Astrocyte (in vitro differentiated cells and primary cell): ENCODE data around the gene PLXDC2. TPM values are rescaled to one million over a fixed set of nuclear protein-coding genes. Genes with fewer than 3 reads are reported as not detected.
A peak's percentile ranks its signal among the peaks of the same experiment; 100 is the strongest.

Experiments
- DNase-seq: peaks from one replicate; pipeline ENCODE4 v3.0.0-alpha.2; 2010; ENCODE audit warnings: low read depth
- FAIRE-seq: peaks from 2 replicates; lab custom pipeline; 2011; peaks lifted over from hg19 to GRCh38; lab: Jason Lieb, UNC
- H2AFZ ChIP-seq: 2 replicates; pipeline ENCODE4 v1.6.0; 2012; ENCODE audit warnings: low read depth, low read length, inconsistent platforms
- H3K27ac ChIP-seq: 2 replicates; pipeline ENCODE4 v1.5.1; 2011; ENCODE audit warnings: low read depth, low read length, inconsistent platforms
- H3K27me3 ChIP-seq: 2 replicates; pipeline ENCODE4 v1.6.0; 2011; ENCODE audit warnings: low read length, inconsistent platforms; ENCODE audit not compliant: insufficient read depth
- H3K36me3 ChIP-seq: 2 replicates; pipeline ENCODE4 v1.5.1; 2011; ENCODE audit warnings: low read length, inconsistent platforms; ENCODE audit not compliant: insufficient read depth
- H3K4me1 ChIP-seq: 2 replicates; pipeline ENCODE4 v1.5.1; 2011; ENCODE audit warnings: low read length, inconsistent platforms; ENCODE audit not compliant: insufficient read depth
- H3K4me2 ChIP-seq: 2 replicates; pipeline ENCODE4 v1.6.0; 2012; ENCODE audit warnings: low read length, inconsistent platforms
- H3K4me3 ChIP-seq: 2 replicates; pipeline ENCODE4 v1.5.1; 2011; ENCODE audit warnings: low read depth, mild to moderate bottlenecking, low read length, inconsistent platforms; ENCODE audit not compliant: insufficient read depth
- H3K79me2 ChIP-seq: 2 replicates; pipeline ENCODE4 v1.6.0; 2012; ENCODE audit warnings: mild to moderate bottlenecking, low read length, inconsistent platforms; ENCODE audit not compliant: insufficient read depth
- H3K9ac ChIP-seq: 2 replicates; pipeline ENCODE4 v1.6.0; 2012; ENCODE audit warnings: mild to moderate bottlenecking, low read length, inconsistent platforms
- H3K9me3 ChIP-seq: 2 replicates; pipeline ENCODE4 v1.5.1; 2012; ENCODE audit warnings: low read depth, mild to moderate bottlenecking, low read length, inconsistent platforms; ENCODE audit not compliant: insufficient read depth
- H4K20me1 ChIP-seq: 2 replicates; pipeline ENCODE4 v1.6.0; 2012; ENCODE audit warnings: low read length, inconsistent platforms; ENCODE audit not compliant: insufficient read depth
- H3K27ac Mint-ChIP-seq: one replicate; pipeline ENCODE4 v1.8.0; 2021; ENCODE audit warnings: mild to moderate bottlenecking, mixed read lengths; ENCODE audit not compliant: unreplicated experiment
- H3K27me3 Mint-ChIP-seq: one replicate; pipeline ENCODE4 v1.8.0; 2021; ENCODE audit warnings: low read depth, mixed read lengths; ENCODE audit not compliant: unreplicated experiment
- H3K36me3 Mint-ChIP-seq: one replicate; pipeline ENCODE4 v1.8.0; 2021; ENCODE audit warnings: low read depth, mixed read lengths; ENCODE audit not compliant: unreplicated experiment
- H3K4me1 Mint-ChIP-seq: one replicate; pipeline ENCODE4 v1.8.0; 2021; ENCODE audit warnings: low read depth, mixed read lengths; ENCODE audit not compliant: unreplicated experiment
- H3K4me3 Mint-ChIP-seq: one replicate; pipeline ENCODE4 v1.8.0; 2021; ENCODE audit warnings: mild to moderate bottlenecking, moderate library complexity, mixed read lengths; ENCODE audit not compliant: unreplicated experiment
- H3K9me3 Mint-ChIP-seq: one replicate; pipeline ENCODE4 v1.8.0; 2021; ENCODE audit warnings: mild to moderate bottlenecking, mixed read lengths; ENCODE audit not compliant: unreplicated experiment
- EZH2 ChIP-seq: IDR thresholded peaks from 2 replicates; pipeline ENCODE4 v1.6.1; 2012; ENCODE audit warnings: mild to moderate bottlenecking, low read length, inconsistent platforms; ENCODE audit not compliant: insufficient read depth
- total RNA-seq: library from RNA; stranded (reverse); gene quantifications from 2 replicates; pipeline ENCODE4 v1.2.1, GENCODE V29; 2021
- TF ChIP-seq, protein P1 (sequence below): IDR thresholded peaks from 2 replicates; pipeline ENCODE4 v1.5.1; 2011; ENCODE audit warnings: low read depth, mild to moderate bottlenecking, inconsistent platforms, low read length, moderate library complexity; ENCODE audit not compliant: insufficient read depth

The PLXDC2 gene
- total RNA-seq, 1 donor from 2014 or later: 36.1 TPM

DNA sequence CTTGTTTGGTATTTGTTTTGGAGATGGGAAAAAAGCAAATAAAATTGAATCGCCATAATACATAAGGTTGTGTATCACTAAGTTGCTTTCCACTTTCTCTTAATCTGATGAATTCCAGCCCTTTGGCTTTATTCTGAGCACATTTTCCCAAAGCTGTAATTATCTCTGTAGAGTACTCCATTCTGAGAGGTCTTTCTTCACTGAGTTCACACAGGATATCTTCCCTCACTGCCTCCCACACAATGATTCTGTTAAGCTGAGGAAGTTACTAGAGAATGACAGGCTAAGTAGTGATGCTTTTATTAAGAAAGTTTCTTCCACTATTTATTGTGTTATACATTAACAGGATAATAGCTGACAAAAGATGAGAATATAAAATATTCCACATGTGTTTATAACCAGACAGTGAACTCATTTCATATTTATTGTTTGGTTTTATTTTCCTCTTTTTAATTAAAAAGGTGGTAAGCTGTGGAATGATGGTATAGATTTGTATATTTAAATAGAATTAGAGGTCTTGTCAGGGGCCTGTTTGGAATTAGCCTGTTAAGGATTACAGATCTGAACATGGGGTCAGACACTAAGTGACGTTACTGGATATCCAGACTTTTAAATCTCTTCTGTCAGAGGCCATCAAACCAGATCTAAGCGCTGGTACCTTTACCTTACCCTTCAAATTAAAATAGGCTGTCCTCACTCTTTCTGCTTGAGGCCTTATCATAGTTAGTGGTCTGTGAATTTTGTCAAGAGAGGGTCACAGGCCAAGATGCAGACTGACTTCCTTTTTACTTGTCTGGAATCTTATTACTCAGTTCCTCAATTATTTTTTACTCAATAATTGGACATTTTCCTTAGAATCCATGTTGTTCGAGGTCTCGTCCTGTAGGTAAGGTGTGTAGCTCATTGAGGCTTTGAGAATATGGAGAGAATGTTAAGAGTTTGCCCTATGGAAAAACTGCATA is 8.4 kb downstream of the PLXDC2 start:
- Histone ChIP-seq H4K20me1 (no peaks in the 10 kb centered on the region), H3K4me1 (peaks cover 3% of the 10 kb centered on the region), H3K9ac (no peak overlapping the region), H3K27me3 (no peaks in the 10 kb centered on the region), H3K79me2 (peaks cover 5% of the 10 kb centered on the region), H3K4me3 (no peak overlapping the region), H3K27ac (no peak overlapping the region), H3K36me3 (no peaks in the 10 kb centered on the region), H3K9me3 (no peaks in the 10 kb centered on the region), H3K4me2 (no peak overlapping the region), H2AFZ (no peak overlapping the region)
- no peak for FAIRE-seq
- Mint-ChIP-seq H3K9me3 (peaks cover 2% of the 10 kb centered on the region), H3K4me3 (no peak overlapping the region), H3K27ac (no peak overlapping the region), H3K36me3 (no peaks in the 10 kb centered on the region), H3K27me3 (no peaks in the 10 kb centered on the region), H3K4me1 (peaks cover 33% of the 10 kb centered on the region)
- TF ChIP-seq, protein P1, sequence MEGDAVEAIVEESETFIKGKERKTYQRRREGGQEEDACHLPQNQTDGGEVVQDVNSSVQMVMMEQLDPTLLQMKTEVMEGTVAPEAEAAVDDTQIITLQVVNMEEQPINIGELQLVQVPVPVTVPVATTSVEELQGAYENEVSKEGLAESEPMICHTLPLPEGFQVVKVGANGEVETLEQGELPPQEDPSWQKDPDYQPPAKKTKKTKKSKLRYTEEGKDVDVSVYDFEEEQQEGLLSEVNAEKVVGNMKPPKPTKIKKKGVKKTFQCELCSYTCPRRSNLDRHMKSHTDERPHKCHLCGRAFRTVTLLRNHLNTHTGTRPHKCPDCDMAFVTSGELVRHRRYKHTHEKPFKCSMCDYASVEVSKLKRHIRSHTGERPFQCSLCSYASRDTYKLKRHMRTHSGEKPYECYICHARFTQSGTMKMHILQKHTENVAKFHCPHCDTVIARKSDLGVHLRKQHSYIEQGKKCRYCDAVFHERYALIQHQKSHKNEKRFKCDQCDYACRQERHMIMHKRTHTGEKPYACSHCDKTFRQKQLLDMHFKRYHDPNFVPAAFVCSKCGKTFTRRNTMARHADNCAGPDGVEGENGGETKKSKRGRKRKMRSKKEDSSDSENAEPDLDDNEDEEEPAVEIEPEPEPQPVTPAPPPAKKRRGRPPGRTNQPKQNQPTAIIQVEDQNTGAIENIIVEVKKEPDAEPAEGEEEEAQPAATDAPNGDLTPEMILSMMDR: no peak
- TF ChIP-seq EZH2: no peak
- DNase-seq: no peak

DNA sequence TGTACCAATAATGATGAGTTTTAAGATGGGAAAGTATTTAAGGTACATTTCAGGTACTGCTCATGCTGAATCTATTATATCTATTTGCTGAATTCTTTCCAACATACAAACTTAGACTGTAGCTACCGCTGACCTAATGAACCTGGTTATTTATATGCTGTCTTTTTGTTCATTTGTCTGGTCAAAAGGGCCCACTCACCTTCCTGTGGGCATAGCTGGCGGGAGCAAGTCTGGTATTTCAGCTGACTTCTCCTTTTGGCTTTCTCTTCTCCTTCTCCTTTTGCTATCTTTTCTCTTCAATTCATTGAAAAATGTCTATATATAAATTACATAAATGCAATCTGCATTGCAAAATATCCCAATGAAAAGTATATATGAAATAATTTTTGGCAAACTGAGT is 9.5 kb downstream of the PLXDC2 start:
- no peaks in the 10 kb centered on the region for H3K9me3 ChIP-seq
- no peak overlapping the region for H3K4me2 ChIP-seq
- Mint-ChIP-seq H3K4me1 (peaks cover 30% of the 10 kb centered on the region), H3K36me3 (no peaks in the 10 kb centered on the region), H3K27ac (peak overlapping the region; percentile 34), H3K27me3 (no peaks in the 10 kb centered on the region), H3K9me3 (peaks cover 2% of the 10 kb centered on the region), H3K4me3 (no peak overlapping the region)
- FAIRE-seq (no peak), DNase-seq (no peak)
- no peak overlapping the region for H3K9ac ChIP-seq
- TF ChIP-seq, protein P1: no peak
- TF ChIP-seq EZH2: no peak
- H4K20me1 ChIP-seq: no peaks in the 10 kb centered on the region
- no peak overlapping the region for H3K4me3 ChIP-seq
- H3K27ac ChIP-seq: no peak overlapping the region
- H3K4me1 ChIP-seq: no peaks in the 10 kb centered on the region
- no peak overlapping the region for H2AFZ ChIP-seq
- H3K79me2 ChIP-seq: peaks cover 5% of the 10 kb centered on the region
- no peaks in the 10 kb centered on the region for H3K36me3 ChIP-seq
- H3K27me3 ChIP-seq: no peaks in the 10 kb centered on the region

DNA sequence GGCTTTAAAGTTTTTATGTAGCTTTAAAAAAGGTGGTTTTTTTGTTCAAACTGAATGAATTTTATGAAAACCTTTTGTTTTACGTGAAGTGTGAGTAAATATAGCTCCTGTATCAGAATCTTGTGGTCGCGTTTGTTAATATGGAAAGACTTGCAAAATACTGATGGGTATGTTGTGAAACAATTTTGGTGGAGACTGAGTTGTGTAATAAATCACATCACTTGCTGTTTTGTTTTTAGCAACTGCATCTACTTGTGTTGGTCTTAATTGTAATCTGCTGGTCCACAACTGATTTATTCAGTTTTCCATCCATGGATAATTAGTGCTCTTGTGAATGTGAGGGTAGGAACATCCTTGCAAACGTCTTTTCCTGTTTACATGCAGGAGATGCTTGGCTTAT is 10.5 kb downstream of the PLXDC2 start:
- H3K36me3 ChIP-seq: no peaks in the 10 kb centered on the region
- H3K79me2 ChIP-seq: peaks cover 5% of the 10 kb centered on the region
- TF ChIP-seq EZH2: no peak
- TF ChIP-seq, protein P1: no peak
- peak; percentile 45 for FAIRE-seq
- Mint-ChIP-seq H3K4me3 (no peak overlapping the region), H3K27ac (no peak overlapping the region), H3K36me3 (no peaks in the 10 kb centered on the region), H3K9me3 (peaks cover 3% of the 10 kb centered on the region), H3K4me1 (peaks cover 25% of the 10 kb centered on the region), H3K27me3 (no peaks in the 10 kb centered on the region)
- no peaks in the 10 kb centered on the region for H3K27me3 ChIP-seq
- no peak overlapping the region for H3K27ac ChIP-seq
- no peak overlapping the region for H2AFZ ChIP-seq
- no peak overlapping the region for H3K4me2 ChIP-seq
- H3K9me3 ChIP-seq: no peaks in the 10 kb centered on the region
- H3K4me1 ChIP-seq: no peaks in the 10 kb centered on the region
- no peak overlapping the region for H3K4me3 ChIP-seq
- DNase-seq: no peak
- H3K9ac ChIP-seq: no peak overlapping the region
- H4K20me1 ChIP-seq: no peaks in the 10 kb centered on the region
